GM23338 (cell line): Measurements from ENCODE around the gene PUM1.

Source experiments
- CTCF ChIP-seq, 2 experiments: fragments of 200-600 bp in 1 of 2; sonication (generic) in 1 of 2; conservative IDR thresholded peaks; 2 replicates each; pipeline versions ENCODE4 v1.5.1 to v1.6.1; 2016 to 2017; ENCODE audit warnings: antibody characterized with exemption in 2 of 2, low read depth in 2 of 2, mild to moderate bottlenecking in 2 of 2, moderate library complexity in 1 of 2
- EZH2 ChIP-seq: fragments of 200-600 bp; sonication (generic); IDR thresholded peaks from one replicate; pipeline ENCODE4 v1.8.0; 2017; ENCODE audit warnings: antibody characterized with exemption, mild to moderate bottlenecking, low read depth; ENCODE audit not compliant: unreplicated experiment
- EZH2phosphoT487 ChIP-seq: fragments of 200-600 bp; sonication (generic); IDR thresholded peaks from one replicate; pipeline ENCODE4 v1.8.1; 2018; ENCODE audit warnings: antibody characterized with exemption; ENCODE audit not compliant: unreplicated experiment
- POLR2AphosphoS5 ChIP-seq: IDR thresholded peaks from 2 replicates; pipeline ENCODE4 v1.6.1; 2016; ENCODE audit warnings: antibody characterized with exemption, low read depth
- REST ChIP-seq: IDR thresholded peaks from one replicate; pipeline ENCODE4 v1.6.1; 2018; ENCODE audit warnings: antibody characterized with exemption; ENCODE audit not compliant: unreplicated experiment
- STAT1 ChIP-seq: IDR thresholded peaks from one replicate; pipeline ENCODE4 v1.6.1; 2016; ENCODE audit warnings: antibody characterized with exemption; ENCODE audit not compliant: unreplicated experiment

- TF ChIP-seq REST (no peak), CTCF (conservative IDR thresholded peaks at IDR 0.05; ENCODE audit: low read depth in 2 of 2) (no peak), EZH2 (no peak), POLR2AphosphoS5 (no peak), EZH2phosphoT487 (no peak), STAT1 (no peak)
These were observed 141.9 kb downstream of the PUM1 start for GRCh38 chr1:30923597-30923996.
